Suprapubic skin (tissue), 3 donors: ENCODE measurements around the gene CLIP2.

Experiments used
- EP300 ChIP-seq: sonication (generic); formaldehyde crosslinking; IDR thresholded peaks from one replicate; pipeline ENCODE4 v1.6.1; 2017; ENCODE audit warnings: antibody characterized with exemption
- POLR2A ChIP-seq, 2 donors: fragments of 450-650 bp; IDR thresholded peaks; one replicate each; pipeline ENCODE4 v1.6.1; 2017; ENCODE audit warnings: antibody characterized with exemption in 2 of 2, mild to moderate bottlenecking in 2 of 2, moderate library complexity in 2 of 2
- TF ChIP-seq, protein P1 (sequence below), 2 donors: fragments of 200-600 bp in 1 of 2; fragments of 450-650 bp in 1 of 2; sonication (generic) in 1 of 2; IDR thresholded peaks; one replicate each; pipeline ENCODE4 v1.5.1; 2016 to 2019; ENCODE audit warnings: antibody characterized with exemption in 2 of 2, mild to moderate bottlenecking in 1 of 2, moderate library complexity in 1 of 2

GRCh38 chr7:74387606-74388005, 98.4 kb downstream of the CLIP2 start:
- TF ChIP-seq, protein P1, sequence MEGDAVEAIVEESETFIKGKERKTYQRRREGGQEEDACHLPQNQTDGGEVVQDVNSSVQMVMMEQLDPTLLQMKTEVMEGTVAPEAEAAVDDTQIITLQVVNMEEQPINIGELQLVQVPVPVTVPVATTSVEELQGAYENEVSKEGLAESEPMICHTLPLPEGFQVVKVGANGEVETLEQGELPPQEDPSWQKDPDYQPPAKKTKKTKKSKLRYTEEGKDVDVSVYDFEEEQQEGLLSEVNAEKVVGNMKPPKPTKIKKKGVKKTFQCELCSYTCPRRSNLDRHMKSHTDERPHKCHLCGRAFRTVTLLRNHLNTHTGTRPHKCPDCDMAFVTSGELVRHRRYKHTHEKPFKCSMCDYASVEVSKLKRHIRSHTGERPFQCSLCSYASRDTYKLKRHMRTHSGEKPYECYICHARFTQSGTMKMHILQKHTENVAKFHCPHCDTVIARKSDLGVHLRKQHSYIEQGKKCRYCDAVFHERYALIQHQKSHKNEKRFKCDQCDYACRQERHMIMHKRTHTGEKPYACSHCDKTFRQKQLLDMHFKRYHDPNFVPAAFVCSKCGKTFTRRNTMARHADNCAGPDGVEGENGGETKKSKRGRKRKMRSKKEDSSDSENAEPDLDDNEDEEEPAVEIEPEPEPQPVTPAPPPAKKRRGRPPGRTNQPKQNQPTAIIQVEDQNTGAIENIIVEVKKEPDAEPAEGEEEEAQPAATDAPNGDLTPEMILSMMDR (IDR thresholded peaks at IDR 0.05), result no peak
- no peak for TF ChIP-seq POLR2A (IDR thresholded peaks at IDR 0.05)
- no peak for TF ChIP-seq EP300
